Activated T-cell treated with anti-CD3 and anti-CD28 coated beads for 4 hours (primary cell): ENCODE data around the gene TMEM158.

Experiments
- DNase-seq: peaks from one replicate; pipeline ENCODE4 v3.0.0-alpha.2; 2020

Gene TMEM158

GRCh38 chr3:45227946-45228345, 1.9 kb upstream of the TMEM158 start:
- DNase-seq: no peak

- DNase-seq: no peak
Measured at GRCh38 chr3:45227071-45227820, 1.2 kb upstream of the TMEM158 start.

GRCh38 chr3:45225465-45226205, 452 bp downstream of the TMEM158 start:
- DNase-seq: peak; percentile 11

- no peak for DNase-seq
Measured at GRCh38 chr3:45224824-45225464, 1.1 kb downstream of the TMEM158 start.

GRCh38 chr3:45223889-45224727, 2.0 kb downstream of the TMEM158 start:
- DNase-seq: peak; percentile 19

- DNase-seq: no peak
Measured at GRCh38 chr3:45219694-45220093, 6.4 kb downstream of the TMEM158 start.

- DNase-seq: no peak
Measured at GRCh38 chr3:45218578-45219390, 7.3 kb downstream of the TMEM158 start.

- no peak for DNase-seq
Measured at GRCh38 chr3:45216021-45216609, 10.0 kb downstream of the TMEM158 start.

GRCh38 chr3:45215466-45215865, 10.6 kb downstream of the TMEM158 start:
- no peak for DNase-seq

- no peak for DNase-seq
Measured at GRCh38 chr3:45214061-45214680, 11.9 kb downstream of the TMEM158 start.

- no peak for DNase-seq
Measured at GRCh38 chr3:45212095-45212468, 14.0 kb downstream of the TMEM158 start.

- DNase-seq: no peak
Measured at GRCh38 chr3:45211466-45212094, 14.5 kb downstream of the TMEM158 start.

- peak; percentile 74 for DNase-seq
Measured at GRCh38 chr3:45210308-45211041, 15.6 kb downstream of the TMEM158 start.

- no peak for DNase-seq
Measured at GRCh38 chr3:45209526-45209925, 16.6 kb downstream of the TMEM158 start.

- no peak for DNase-seq
Measured at GRCh38 chr3:45208586-45208985, 17.5 kb downstream of the TMEM158 start.

- DNase-seq: no peak
Measured at GRCh38 chr3:45207446-45207845, 18.6 kb downstream of the TMEM158 start.

GRCh38 chr3:45205126-45205525, 21.0 kb downstream of the TMEM158 start:
- DNase-seq: no peak

GRCh38 chr3:45204136-45204535, 22.0 kb downstream of the TMEM158 start:
- no peak for DNase-seq

- DNase-seq: no peak
Measured at GRCh38 chr3:45199837-45200648, 26.0 kb downstream of the TMEM158 start.
